GM10266 (cell line): ENCODE measurements around the gene CCNT2.

ENCODE experiments used
- DNase-seq: peaks from one replicate; pipeline ENCODE4 v3.0.0; 2012; ENCODE audit errors: extremely low spot score
- CTCF ChIP-seq: IDR thresholded peaks from 2 replicates; pipeline ENCODE4 v1.5.1; 2012; ENCODE audit warnings: mild to moderate bottlenecking, low read depth; ENCODE audit not compliant: control insufficient read depth, insufficient read depth; ENCODE audit errors: missing control alignments

Gene CCNT2

DNA sequence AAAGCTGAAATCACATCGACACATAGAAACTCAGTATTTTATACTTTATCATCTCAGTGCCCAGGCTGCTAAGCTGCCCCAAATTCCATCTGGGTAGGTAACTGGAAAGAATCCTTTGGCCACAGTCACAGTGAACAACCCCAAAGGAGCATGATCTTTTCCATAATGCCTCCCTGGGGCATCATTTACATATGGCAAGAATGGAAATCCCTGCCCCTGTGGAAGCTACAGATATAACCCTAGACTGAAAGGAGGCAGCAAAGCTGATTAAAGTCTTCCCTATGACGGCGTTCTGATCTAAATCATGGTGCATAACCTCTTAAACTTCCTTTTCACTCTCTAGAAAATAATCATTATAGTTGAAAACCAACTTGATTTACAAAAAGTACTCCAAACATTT lies 87.1 kb downstream of the CCNT2 start:
- no peak for TF ChIP-seq CTCF
- no peak for DNase-seq
